GM21390 (cell line): Measurements from ENCODE around the gene DOCK3.
"Not testable (repeated sequence)": the region's sequence is repeated elsewhere in the genome, so short reads cannot be mapped to it uniquely, and the experiment has no call there.

ENCODE experiments used
- ATAC-seq: cut with Tn5 transposase; IDR thresholded peaks from one replicate; pipeline ENCODE4 v1.9.1; 2021; ENCODE audit not compliant: unreplicated experiment

DOCK3 gene

DNA sequence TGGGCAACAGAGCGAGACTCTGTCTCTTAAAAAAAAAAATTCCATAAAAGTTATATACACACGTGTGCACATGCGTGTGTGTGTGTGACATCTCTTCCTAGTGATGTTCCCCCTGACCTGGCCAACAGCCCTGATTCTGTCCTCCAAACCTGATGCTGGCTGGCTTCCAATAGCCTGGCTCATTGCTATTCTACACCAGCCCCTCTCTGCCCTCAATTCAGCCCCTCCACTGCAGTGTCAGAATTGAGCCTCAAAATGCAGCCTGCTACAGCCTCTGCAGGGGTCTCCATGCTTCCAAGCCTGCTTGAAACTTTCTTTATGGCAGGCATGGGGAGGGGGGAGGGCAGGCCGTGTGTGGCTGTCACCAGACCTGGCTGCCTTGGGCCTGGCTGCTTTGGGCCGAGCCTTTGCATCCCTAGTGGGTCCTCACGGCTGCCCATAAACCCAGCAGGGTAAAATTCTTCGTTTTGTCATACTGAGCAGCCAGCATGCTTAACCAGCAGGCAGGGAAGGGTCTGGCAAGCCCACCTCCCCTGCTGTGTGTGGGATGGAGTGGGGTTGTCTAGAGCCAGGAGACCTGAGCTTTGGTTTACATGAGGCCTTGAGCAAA is 22.7 kb upstream of the DOCK3 start:
- ATAC-seq = no peak

DNA sequence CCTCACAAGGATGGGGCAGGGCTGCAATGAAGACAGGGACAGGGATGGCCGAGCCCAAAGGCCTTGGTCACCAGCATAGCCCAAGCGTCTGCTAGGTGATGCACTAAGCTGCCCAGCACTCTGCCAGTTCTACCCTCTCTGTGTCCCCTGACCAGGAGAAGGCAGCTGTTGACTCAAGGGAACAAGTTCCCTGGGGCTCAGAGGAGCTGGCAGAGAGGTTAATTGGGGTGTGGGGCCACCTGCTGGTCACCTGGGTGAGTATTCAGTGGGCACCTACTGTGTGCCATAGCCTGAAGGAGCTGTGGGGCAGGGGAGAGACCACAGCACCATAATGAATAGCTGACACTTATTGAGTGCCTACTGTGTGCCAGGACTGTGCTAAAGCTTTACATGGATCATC is 22.0 kb upstream of the DOCK3 start:
- no peak for ATAC-seq

DNA sequence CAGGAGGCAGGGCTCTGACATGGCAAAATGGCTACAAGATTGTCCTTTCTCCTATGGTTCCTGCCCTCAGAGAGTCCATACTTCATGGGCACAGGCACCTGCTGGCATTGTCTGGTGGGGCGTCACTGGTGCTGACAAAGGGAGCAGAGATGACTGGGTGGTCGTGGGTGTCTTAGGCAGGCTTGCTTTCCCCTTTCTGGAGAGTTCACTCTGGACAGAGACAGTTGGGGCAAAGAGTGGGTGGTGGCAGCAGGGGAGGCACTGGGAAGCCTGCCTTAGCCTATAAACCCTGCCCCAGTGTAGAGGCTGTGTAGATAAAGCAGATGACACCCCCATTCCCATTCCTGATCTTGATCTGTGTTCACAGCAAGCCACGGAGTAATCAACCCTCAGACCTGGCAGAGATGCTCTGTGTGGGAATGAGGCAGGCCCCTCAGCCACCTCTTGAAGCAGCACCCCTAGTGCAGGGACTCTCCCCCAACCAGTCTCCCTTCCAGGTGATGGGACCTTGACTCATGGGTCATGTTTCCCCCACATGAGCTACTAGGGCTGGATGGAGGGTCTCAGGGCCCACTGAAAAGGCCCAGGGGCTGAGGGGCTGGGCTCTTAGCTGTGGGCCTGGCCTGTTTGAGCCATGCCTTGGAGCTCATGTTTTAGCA is 20.7 kb upstream of the DOCK3 start:
- ATAC-seq = no peak

DNA sequence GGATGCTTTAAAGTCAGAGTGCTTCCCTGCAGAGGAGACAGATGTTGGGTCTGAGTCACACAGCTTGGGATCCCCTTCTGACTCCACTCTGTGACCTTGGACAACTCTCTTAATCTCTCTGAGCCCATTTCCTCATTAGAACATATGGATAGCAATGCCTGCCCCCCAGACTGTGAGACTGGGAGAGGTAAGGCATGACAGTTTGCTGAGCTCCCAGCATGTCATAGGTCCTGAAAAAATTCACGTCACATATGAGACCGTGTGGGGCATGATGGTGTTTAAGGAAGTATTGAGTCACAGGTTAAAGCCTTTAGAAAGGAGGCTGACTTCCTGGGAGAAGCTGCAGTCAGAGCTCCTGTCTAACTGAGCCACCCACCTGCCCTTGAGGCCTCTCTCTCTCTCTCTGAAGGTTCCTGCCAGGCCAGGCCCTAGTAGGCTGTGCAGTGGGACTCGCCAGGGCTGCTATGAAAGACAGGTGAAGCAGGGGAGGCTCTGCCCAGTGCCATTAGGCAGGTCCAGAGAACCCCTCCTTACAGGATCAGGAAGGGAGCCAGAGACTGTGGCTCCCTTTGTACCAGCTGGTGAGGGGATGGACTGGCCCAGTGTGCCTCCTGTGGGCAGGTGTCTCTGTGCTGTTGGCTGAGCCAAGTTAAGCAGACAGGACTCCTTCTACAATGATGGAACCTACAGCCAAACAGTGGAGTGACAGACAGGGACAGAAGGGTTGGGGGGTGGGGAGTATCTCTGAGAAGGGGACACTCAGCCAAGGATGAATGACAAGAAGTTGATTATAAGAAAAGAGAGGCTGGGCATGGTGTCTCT is 19.5 kb upstream of the DOCK3 start:
- ATAC-seq = no peak

DNA sequence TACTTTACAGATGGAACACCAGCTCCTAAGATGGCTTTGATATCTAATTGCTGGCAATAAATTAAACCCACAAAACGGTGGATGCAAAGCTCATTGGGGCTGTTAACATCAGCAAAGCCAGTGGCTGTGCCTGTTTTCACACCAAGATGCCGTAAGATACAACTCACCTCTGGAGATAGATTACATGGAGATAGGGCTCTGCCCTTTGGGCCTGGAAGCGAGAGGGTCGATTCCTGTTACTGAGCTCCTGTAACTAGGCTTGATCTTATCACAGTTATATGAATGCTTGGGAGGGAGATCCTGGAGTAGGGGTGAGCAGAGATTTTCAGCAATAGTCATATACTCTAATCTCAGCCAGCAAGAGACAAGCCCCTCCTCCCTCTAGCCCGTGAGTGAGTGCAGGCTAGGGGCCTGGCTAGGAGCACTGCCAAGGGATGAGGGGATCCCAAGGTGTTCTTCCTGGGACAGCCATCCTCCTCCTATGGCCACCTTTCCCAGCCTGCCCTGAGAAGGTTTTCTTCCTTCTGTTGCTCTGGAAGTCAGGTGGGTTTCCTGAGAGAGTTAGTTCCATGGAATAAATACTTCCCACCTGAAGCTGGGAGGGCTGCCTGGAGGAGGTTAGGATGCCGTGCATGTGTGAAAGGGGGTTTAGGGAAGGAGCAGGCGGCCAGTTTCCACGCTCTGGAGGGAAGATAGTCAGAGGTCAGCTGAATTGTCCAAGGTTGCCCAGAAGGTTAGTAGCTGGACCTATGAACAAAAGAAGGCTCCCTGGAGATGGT is 18.1 kb upstream of the DOCK3 start:
- ATAC-seq = no peak

DNA sequence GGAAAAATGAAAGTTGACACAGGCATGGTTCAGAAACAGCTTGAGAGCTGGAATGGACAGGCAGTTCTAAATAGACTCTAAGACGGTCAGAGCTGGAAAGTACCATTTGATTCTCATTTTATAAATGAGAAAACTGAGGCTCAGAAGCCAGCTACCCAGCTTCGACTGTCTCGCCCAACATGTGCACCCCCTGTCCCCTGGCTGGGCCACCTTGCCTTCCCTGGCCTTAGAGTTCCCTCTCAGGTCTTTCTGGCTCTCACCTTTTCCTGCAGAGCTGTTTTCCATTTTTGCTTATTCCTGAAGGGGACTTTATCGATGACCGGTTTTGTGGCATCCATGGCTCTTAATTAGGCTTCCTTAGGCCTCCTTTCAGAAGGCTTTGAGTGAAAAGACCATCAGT is 17.3 kb upstream of the DOCK3 start:
- ATAC-seq = no peak

DNA sequence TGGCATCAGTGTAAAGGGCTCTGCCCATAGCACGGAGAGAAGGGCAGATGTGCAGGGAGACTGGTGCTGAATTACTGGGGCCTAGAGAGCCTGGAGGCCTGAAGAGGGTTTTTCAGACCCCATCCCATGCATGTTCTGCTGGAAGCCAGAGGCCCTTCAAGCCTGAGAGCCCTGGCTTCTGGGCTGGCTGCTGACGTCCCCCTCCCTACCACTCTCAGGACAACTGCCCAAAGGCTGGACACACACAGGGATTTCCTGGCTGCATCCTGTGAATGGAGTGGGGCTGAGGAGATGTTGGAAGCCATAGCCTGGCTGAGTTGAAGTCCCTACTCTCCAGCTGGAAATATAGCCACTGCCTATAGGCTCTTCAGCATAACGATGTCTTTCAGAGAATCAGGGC is 16.9 kb upstream of the DOCK3 start:
- ATAC-seq = no peak

DNA sequence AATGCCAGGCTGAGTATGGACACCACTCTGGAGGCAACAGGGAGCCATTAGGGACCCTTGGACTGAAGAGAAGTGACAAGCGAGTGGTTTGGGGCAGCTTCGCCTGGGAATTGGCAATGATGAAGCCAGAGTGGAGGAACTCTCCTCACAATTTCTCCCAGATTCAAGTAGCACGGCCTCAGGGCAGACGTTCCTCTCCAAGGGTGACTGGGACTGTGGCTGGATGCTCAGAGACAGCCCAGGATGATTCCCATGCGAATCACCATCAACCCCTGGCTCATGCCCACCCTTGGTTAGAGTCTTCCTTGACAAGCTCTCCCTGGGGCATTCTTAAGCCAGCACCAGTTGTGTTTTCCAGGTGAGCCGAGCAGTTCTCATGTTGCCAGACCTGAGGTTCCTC is 16.3 kb upstream of the DOCK3 start:
- ATAC-seq = no peak

DNA sequence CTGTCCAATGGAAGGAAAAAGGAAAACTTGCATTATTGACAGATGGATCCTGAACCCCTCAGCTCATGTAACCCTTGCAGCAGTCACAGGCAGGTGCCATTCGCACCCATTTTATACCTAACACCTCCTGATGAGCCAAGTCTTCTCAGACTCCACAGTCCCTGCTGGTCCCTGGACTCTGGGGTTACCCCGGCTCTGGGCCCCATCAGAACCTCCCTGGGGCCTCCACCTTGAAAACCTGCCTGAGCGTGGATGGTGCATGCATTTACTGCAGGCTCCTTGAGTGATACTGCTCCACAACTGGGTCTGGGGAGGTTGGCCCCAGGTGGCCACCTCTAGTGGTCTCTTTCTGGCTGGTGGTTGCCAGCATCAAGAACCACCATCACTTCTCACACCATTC is 15.9 kb upstream of the DOCK3 start:
- ATAC-seq = no peak

DNA sequence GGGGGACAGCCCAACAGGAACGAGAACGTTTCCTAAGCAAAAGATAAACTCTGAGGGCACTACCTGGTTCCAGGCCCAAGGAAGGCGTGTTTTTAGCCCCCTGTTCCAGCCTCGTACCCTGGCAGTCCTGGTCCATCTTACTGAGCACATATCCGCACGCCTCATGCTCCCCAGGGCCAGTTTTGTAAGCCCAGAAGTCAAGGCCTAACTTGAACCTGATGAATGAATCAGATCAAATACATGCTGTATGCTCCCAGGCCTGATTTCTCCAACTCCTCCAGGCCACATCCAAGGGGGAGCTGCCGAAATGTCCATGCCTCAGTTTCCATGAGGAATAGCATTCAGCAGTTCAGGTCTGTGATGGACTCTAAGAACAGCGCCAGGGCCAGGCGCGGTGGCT is 14.3 kb upstream of the DOCK3 start:
- ATAC-seq = no peak

DNA sequence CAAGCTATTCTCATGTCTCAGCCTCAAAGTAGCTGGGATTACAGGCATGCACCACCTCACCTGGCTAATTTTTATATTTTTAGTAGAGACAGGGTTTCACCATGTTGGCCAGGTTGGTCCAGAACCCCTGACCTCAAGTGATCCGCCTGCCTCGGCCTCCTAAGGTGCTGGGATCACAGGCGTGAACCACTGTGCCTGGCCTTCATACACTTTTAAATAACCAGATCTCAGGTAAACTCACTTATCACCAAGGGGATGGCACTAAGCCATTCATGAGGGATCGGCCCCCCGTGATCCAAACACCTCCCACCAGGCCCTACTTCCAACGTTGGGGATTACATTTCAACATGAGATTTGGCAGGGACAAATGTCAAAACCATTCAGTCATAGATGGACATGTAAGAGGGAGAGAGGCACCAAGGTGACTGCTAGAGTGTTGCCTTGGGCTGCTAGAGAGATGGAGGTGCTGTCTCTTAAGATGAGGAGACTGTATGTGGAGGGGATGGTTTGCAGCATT is 13.3 kb upstream of the DOCK3 start:
- ATAC-seq = no peak

DNA sequence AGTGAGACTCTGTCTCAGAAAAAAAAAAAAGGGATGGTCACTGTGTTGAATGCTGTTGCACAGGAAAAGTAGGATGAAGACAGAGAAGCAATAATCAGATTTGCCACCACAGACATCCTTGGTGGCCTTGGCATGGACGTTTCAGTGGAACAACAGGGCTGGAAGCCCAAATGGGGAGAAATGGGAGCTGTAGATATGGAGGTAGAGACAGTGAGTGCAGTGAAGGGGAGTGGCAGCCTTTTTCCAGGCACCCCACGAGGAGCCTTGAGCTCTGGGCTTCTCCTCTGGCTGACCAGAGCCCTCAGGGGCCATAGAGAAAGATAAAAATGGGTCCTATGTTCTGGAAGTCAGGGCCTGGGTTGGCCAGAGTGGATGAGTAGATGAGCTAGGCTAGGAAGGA is 12.3 kb upstream of the DOCK3 start:
- no peak for ATAC-seq

DNA sequence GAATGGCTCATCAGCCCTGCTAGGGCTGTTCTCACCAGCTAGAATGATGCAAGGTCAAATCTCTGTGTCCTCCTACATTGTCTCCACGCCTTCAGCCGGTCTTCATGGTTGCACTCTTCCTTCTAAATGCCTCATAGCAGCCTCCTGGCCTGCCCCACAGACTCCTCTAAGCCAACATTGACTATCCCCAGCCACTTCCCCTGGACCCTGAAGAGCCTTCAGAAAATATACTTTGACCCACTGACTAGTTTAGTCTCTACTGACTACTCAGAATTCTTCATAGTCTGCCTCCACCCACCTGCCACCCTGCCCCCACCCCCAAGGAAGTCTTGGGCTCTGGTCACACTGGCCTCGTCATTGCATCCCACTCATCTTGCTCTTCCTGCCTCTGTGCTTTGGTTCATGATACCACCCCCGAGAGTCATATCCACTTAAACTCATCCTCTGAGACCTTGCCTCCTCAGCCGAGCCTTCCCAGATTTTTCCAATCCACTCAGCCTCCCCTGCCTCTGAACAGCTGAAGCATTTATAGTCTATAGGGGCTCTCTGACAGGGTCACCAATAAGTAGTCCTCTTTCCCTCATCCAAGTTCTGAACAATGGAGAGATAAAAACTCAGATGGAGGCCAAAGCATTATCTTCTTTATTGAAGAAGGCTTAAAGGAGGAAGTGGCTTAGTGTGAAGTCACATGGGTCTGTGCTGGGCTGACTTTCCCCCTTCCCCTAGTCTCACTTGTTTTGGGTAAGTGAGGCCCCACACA is 9.5 kb upstream of the DOCK3 start:
- no peak for ATAC-seq

DNA sequence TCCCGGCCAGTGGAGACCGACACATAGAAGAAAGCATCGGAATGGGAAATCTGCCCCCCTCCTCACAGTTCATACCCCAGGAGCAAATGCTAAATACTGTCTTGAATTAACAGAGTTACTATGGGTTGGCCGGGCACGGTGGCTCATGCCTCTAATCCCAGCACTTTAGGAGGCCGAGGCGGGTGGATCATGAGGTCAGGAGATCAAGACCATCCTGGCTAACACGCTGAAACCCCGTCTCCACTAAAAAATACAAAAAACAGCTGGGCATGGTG is 8.9 kb upstream of the DOCK3 start:
- ATAC-seq = not testable (repeated sequence)

DNA sequence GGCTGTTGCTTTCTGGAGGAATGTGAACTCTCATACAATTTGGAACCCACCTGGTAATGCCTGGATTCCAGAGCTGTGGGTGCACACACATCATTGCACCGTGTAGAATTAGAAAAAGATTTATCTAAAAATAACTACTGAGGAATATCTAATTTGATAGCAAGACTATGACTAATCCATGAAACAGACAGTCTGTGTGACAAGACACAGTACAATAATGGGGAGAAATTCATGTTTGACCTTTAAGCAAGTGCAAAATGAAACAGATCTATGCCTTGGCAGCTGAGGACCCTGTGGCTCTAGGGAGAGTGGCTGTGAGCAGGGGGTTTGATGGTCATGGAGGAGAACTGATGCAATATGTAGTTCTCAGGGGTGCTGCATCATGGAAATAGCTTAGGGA is 7.9 kb upstream of the DOCK3 start:
- no peak for ATAC-seq

DNA sequence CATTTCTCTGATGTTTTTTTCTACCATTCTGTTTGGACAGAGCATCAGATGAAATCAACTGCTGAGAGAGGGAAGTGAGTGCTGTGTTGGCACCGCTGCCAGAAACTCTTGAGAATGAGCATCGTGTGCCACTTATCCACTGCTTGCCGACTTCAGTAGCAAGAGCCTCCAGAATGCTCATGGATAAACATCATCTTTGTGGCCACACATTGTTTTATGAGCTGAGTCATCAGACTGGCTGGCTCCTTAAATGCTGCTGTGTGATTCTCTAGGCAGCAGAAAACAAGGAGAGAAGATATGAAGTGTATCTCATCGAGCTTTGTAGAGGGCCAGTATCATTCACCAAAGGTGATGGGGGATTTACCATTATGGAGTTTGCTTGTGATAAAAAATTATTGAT is 3.4 kb upstream of the DOCK3 start:
- no peak for ATAC-seq

DNA sequence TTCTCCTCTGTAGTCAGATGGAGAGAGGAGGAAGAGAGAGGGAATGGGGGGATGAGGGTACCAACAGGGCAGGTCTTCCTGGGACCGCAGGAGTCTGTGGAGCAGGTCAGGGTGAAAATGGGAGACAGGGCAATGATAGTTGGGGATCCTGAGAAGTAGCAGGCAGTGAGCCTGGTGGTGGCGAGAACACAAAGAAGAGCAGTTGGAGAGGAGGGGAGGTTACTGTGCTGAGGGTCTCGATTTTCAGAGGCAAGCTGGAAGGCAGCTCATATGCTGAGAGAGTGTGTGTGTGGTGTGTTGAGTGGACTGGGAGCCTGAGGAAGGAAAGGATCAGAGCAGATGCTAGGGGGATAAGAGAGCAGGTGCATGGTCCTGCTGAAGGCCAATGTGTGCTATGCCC is 2.1 kb upstream of the DOCK3 start:
- no peak for ATAC-seq

DNA sequence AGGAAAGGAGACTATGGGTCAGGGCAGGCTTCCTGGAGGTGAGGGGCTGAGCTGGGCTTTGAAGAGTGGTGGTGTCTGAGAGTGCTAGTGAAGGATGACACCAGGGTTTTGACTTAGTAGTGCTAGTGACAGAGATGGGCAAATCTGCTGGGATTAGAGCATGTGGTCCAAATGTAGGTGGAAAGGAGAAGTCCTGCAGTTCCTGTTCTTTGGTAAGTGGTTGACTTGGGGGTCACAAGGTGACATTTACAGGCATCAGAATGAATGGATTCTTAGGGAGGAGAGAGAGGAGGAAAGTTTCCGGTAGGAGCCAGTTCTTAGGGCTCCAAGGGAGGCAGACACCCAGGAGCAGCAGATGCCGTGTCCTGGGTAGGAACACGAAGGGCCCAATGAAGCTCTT is 796 bp upstream of the DOCK3 start:
- ATAC-seq = no peak

DNA sequence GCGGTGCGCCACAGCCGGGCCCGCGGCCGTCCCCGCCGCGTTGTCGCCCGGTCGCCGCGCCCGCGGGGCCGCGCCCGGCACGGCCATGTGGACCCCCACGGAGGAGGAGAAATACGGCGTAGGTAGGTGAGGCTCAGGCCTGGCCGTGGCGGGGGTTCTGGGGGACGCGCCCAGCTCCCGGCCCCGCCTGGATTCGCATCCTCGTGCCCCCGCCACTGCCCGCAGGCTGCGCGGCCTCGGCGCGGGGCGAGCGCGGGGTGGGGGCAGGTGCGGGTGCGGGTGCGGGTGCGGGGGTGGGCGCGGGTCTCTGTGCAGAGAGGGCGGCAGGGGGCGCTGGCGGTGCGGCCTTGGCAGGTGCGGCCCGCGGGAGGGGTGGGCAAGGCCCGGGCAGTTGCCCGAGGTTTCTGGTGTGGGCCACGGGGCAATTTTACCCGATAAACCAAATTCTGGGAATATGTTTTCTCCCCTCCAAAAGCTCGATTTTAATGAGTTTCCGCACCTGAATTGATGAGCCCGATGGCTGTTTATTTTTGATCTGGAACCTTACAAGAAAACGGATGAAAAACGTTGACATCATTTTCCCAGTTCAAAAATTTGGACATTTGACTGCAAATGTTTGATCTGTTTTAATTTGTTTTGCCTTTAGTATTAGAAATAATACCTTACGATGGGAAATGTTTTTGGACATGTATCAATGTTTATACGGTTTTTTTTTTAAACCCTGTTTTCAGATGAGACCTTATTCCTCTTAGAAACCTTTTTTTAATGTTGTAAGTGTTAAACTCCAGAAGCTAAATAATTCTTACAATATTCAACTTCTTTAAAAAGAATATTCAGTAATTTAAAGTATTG is 678 bp downstream of the DOCK3 start:
- no peak for ATAC-seq
